NB4 (cell line): Measurements from ENCODE around the gene RAP1GAP2.

Experiments
- MYC ChIP-seq: IDR thresholded peaks from 2 replicates; pipeline ENCODE4 v1.6.1; 2011; ENCODE audit warnings: low read depth, low read length
- POLR2A ChIP-seq: IDR thresholded peaks from 2 replicates; pipeline ENCODE4 v1.6.1; 2011; ENCODE audit warnings: mild to moderate bottlenecking; ENCODE audit not compliant: insufficient read length; ENCODE audit errors: extremely low read depth
- TF ChIP-seq, protein P1 (sequence below): IDR thresholded peaks from one replicate; pipeline ENCODE4 v1.5.1; 2012; ENCODE audit warnings: low read depth, low read length

DNA sequence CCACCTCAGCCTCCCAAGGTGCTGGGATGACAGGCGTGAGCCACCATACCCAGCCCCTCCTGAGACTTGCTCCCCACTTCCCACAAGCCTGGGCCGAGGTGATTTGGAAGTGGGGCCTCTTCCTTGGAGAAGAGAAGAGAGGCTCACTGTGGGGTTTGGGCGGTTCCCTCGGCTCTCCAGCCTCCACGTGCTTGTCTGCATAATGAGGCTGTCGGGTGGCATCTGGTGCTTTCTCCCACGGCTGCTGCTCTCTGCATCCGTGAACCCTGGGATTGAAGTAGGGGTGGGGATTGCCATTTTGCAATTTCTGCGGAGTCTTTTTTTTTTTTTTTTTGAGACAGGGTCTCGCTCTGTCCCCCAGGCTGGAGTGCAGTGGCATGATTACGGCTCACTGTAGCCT is 101.4 kb downstream of the RAP1GAP2 start:
- TF ChIP-seq, protein P1, sequence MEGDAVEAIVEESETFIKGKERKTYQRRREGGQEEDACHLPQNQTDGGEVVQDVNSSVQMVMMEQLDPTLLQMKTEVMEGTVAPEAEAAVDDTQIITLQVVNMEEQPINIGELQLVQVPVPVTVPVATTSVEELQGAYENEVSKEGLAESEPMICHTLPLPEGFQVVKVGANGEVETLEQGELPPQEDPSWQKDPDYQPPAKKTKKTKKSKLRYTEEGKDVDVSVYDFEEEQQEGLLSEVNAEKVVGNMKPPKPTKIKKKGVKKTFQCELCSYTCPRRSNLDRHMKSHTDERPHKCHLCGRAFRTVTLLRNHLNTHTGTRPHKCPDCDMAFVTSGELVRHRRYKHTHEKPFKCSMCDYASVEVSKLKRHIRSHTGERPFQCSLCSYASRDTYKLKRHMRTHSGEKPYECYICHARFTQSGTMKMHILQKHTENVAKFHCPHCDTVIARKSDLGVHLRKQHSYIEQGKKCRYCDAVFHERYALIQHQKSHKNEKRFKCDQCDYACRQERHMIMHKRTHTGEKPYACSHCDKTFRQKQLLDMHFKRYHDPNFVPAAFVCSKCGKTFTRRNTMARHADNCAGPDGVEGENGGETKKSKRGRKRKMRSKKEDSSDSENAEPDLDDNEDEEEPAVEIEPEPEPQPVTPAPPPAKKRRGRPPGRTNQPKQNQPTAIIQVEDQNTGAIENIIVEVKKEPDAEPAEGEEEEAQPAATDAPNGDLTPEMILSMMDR: no peak
- TF ChIP-seq POLR2A (no peak), MYC (no peak)
